ENCODE data around the gene NUP210L.

Gene NUP210L

DNA sequence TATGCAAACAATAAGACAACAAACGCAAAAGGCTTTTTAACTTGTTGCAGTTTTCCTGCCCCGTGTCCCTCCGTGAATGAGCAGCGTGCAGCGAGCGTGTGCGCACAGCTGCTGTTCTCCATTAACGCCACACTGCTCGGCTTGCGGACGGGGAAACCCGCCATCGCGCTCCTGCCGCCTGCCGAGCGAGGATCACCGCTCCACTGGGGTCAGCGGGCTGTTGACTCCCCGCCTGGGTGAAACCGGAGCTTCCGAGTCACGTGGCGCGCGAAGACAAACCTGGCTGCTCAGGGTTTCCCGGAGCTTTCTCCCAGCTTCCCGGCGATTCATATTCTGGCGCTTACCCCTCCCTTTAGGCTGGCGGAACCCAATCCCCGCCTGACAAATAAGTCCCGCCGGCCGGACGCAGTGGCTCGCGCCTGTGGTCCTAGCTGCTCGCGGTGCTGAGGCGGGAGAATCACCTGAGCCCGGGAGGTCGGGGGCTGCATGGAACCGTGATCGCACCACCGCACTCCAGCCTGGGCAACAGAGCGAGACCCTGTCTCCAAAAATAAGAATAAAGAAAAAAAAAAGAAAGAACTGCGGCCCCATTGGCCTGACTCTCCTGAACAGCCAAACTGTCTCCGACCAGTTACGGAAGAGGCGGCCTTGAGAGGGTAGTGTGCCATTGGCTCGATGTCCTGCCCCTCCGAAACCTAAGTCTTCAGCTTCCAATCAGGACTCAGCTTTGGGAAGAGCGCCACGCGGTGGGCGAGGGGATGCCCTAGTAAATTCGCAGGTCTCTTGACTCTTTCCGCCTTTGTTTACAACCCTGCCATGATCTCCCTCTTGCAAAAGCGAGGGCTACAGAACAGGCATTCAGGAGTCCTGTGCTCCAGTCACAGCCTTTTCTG lies 187.5 kb downstream of the NUP210L start, which contains the start of gene CREB3L4:
CREB3L4 (plus strand) TSS at position 796 of the 893 bp plus-strand sequence. CDS start 624 bp downstream, outside the sequence.
- DNase-seq = peak in 55 of 56 donors; percentile 76 to 96 (median 88)

DNA sequence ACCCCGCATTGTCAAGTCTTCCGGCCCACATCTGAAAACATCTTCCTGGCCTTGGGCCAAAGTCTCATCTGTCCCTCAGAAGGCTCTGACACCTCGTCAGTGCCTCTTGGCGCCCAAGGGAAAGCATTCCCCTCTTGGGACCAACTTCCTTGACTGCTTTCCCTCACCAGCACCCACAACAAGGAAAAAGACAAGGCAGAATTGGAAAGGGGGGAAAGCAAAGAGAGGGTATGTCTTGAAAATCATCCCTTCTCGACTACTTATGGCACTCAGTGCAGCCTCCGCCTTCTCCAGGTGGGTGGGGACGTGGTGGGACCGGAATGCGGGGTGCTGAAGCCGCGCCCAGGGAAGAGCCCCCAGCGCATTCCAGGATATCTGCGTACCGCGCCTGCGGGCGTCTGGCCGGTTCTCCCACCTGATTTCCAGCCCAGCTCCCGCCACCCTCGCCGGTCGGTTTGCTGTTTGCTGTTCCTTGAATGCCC lies 191.0 kb downstream of the NUP210L start:
- peak in 5 of 56 donors; percentile 14 to 52 (median 38) for DNase-seq

DNA sequence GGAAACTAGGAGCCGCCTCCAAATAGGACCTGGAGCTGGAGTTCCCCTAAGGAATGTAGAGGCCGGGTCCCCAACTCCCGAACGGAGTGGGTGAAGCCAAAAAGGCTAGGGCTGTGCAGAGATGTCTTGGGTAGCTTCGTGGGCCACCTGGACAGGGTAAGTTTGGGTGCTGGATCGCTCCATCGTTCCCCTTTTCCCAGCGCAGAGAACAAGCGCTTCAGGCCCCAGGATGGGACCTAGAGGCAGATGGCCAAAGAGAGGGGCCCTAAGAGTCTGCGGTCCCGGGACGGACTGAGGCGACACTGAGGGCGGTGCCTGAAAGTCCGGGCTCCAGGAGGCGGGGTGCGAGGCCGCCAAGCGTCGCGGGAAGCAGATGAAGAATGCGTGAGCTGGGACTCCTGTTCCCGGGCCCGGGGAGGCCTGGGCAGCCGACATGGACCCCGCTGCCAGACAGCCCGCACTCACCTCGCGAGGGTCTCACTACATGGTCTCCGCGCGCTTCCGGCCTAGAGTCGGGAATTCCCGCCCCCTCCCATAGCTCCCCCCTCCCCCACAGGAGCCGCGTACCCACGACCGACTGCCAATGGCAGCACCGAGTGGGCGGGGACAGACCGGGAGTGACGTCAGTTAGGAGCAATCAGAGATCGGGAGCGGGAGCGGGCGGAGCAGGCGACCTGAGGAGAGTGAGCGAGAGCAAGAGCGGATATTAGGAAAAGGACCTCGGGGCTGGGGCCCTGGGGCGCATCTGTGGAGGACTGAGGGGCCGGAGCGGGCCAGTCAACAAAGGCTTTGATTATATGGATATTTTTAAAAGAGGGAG lies 191.6 kb downstream of the NUP210L start, which contains the start of gene SLC39A1:
SLC39A1 (minus strand) TSS at position 508 of the 820 bp plus-strand sequence. CDS start 822 bp downstream, outside the sequence.
- peak in 55 of 56 donors; percentile 68 to 98 (median 95) for DNase-seq

DNA sequence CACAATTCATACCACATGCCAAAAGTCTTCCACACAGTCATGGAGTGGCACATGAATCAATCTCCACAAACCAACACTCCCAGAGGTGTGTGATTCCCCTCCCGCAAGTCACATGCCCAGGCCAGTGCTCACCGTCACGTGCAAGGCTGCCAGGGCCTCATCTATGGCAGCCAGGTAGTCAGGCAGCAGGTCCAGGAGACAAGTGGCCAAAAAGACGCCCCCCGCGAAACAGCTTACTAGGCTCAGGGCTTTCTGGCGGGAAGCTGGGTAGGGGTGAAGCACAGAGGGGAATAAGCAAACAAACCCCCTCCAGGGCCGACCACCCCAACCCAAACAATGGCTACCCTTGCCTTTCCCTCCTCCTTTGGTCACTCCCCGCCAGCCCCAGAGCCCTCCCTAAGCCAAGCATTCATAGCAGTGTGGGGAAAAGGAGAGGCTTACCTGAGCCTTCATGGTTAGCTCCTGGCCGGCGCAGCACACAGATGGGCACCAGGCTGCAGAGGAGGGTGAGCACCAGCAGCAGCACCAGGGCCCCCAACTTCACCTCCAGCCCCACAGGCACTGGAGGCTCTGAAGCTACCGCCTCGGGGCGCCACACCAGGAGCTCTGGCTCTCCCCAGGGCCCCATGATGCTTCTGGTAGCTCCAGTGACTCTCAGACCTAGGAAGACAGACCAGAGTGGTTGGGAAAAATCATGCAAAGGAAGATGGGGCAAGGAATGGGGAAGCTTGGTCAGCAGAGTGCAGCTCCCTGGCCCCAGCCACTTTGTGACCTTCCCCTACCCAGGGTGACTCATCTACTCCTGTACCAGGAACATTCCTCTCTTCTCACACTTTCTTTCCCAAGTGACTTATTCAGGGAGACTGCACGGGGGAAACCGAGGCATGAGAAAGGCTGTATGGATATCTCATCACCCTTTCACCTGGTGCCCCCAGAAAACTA lies 192.5 kb downstream of the NUP210L start:
- DNase-seq = no peak

DNA sequence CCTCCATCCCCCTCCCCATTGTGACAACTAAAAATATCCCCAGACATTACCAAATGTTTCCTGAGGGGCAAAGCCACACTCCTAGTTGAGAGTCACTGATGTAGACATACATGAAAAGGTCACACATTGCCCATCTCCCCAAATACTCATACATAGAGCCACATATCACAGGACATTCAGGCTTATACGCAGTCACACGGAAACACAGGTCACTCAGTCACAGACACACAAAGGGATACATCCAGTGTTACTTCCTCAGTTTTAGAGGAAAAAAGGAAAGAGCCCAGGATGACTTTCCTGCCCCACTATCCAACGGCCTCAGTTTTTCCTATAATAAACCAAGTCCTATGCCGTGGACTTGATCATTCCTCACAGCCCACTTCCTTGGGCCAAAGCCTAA lies 193.5 kb downstream of the NUP210L start:
- DNase-seq = no peak

- DNase-seq = no peak
Observed at GRCh38 chr1:153960206-153960605, 194.7 kb downstream of the NUP210L start.

DNA sequence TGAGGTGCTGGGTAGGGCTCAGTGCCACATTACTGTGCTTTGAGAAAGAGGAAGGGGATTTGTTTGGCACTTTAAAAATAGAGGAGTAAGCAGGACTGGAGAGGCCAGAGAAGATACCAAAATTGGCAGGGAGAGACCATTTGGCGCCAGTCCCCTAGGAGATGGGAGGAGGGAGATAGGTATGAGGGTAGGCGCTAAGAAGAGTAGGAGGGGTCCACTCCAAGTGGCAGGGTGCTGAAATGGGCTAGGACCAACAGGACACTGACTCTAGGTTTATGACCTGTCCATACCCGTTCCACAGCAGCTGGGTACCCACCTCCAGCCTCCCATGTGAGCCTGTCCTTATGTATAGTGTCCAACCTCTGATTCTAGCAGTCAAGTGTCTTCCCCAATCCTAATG lies 195.4 kb downstream of the NUP210L start:
- no peak for DNase-seq

DNA sequence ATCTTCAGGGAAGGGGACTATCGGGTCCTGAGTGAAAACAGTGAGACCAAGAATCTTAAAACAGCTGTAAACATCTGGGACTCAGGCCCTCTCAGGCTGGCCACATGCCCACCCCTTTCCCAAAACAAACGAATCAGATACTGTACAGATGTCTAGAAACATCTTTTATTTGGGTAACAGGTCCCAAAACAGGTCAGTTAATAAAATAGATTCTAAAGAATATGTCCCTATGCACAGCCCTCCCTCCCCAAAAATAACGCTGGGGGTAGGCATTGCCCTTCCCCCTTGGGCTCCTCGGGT lies 196.0 kb downstream of the NUP210L start:
- DNase-seq = peak in 2 of 56 donors; percentile 62 to 73

- peak; percentile 65 to 100 (median 97) for DNase-seq
Observed at GRCh38 chr1:153958111-153958960, 196.5 kb downstream of the NUP210L start, which contains the start of gene CRTC2. Gene CRTC2 (minus strand): TSS chr1:153958612. CDS start chr1:153958497, 115 bp downstream.

DNA sequence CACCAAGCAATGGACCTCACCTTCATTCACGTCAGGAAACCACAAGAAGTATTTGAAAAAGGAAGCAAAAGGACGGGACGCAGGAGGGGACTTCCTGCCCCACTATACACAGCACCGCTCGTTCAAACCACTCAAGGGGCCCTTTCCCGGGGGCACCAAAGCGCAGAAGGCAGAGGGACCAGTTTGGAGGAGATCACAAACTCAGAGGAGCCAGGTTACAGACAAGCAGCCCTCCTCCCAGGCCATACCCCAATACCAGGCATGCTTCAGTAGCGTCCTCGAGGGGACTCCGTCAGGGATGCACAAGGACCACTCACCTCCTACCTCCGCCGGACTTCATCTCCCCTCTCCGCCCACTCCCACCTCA lies 197.1 kb downstream of the NUP210L start:
- DNase-seq = peak in 1 of 56 donors; percentile 44

DNA sequence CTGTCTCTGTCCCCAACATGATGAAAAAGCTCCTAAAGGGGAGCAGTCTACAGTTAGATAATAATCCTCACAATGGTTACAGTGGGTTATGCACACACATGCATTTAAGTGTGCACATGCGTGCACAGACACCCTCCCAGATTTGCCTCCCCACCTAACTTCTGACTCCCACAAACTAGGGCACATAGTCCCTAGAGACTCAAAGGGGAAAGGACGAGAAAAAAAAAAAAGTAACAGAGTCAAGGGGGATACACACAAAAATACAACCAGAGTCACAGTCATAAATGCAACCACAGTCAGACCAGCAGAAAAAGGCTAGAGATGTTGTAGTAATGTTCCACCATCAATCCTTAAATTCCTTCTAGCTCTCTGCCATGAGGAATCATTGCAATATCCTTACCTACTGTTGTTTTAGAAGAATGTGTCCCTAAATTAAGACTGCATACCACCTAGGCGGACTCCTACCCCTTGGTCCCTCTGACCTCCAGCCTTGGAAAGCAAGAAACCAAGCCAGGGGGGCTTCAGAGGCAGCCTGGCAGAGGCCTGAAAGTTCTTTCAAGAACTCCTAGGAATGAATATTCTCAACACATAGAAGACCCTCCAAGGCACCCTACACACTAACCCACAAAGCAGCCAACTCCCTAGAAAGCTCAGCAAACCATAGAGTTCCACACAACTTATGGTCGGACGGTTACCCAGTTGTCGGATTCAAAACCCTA lies 197.7 kb downstream of the NUP210L start:
- no peak for DNase-seq

- DNase-seq = no peak
Observed at GRCh38 chr1:153954826-153955225, 200.0 kb downstream of the NUP210L start.

GRCh38 chr1:153953859-153954365 lies 201.0 kb downstream of the NUP210L start:
- no peak for DNase-seq

DNA sequence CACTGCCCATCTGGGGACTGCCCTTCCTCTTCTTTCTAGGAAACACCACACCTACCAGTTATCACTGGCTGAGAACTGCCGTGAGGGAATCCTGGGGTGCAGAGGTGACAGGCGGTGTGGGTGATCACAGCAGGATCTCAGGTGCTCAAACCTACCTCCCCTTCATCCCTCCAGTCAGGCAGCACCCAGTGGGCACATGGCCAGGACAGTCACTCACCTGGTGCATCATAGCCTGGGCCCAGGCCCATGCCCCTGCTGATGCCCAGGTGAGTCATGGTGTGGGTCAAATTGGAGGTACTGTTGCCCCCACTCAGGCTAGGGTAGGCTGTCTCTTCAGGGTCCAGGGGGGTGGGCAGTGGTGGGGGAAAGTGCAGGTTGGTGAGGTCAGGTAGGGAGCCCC lies 203.1 kb downstream of the NUP210L start:
- no peak for DNase-seq

- DNase-seq = no peak
Observed at GRCh38 chr1:153951183-153951582, 203.7 kb downstream of the NUP210L start.

DNA sequence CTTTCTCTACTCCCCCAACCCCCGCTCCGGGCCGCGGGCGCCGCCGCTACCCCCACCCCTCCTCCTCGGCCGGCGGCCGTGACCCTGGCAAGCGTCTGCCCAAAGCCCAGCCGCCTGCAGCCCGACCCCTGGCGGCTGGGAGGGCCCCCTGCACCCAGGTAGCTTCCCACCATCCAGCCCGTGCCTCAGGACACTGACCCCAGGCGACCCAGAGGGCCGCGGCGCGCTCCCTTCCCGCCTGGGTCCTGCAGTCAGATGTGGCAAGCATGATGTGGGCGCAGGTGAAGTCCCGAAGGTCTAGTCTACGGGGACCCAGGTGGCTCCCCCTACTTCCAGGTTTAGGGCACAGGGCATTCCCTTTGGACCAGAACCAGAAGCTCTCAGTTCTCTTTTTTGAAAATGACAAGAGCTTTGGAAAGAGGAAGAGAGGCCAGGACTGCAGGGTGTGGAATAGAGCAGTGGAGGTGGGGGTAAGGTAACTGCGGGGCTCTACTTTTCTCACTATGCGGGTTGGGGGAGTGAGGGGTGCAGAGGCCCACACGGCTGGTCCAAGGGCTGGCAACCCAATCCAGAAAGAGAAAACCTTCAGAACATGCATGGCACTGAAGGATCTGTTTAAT lies 208.1 kb downstream of the NUP210L start, which contains the start of gene DENND4B:
DENND4B (minus strand) TSS at position 97 of the 620 bp plus-strand sequence. CDS start 2,344 bp downstream, outside the sequence.
- DNase-seq = peak in 53 of 56 donors; percentile 26 to 82 (median 61)

- peak in 52 of 56 donors; percentile 25 to 83 (median 62) for DNase-seq
Observed at GRCh38 chr1:153945795-153946621, 208.9 kb downstream of the NUP210L start.
